ENCODE data around the gene CUL4A.

GRCh38 chr13:113176822-113177221, 32.6 kb upstream of the CUL4A start:
- TF ChIP-seq CTCF (conservative IDR thresholded peaks at IDR 0.05; ENCODE audit: low read length) (no peak), EZH2phosphoT487 (IDR thresholded peaks at IDR 0.05; ENCODE audit: borderline replicate concordance) (no peak)
